Measurements from ENCODE around the gene RSAD1. TPM values are rescaled to one million over a fixed set of nuclear protein-coding genes. Genes with fewer than 3 reads are reported as not detected.

Gene RSAD1
- total RNA-seq, 1 donor from 2014 or later = 40.8 TPM

- H3K27ac Mint-ChIP-seq = no peak overlapping the region
- no peak overlapping the region for H3K4me3 Mint-ChIP-seq
- no peak for TF ChIP-seq CTCF (IDR thresholded peaks at IDR 0.05; ENCODE audit: unreplicated experiment)
- DNase-seq (ENCODE audit: low spot score in 2 of 2, unreplicated experiment in 2 of 2) = no peak
- H3K36me3 Mint-ChIP-seq = peaks cover 10% of the 10 kb centered on the region
- H3K4me1 Mint-ChIP-seq = peaks cover 24% of the 10 kb centered on the region
- no peaks in the 10 kb centered on the region for H3K9me3 Mint-ChIP-seq
- H3K27me3 Mint-ChIP-seq (ENCODE audit: low read depth) = no peaks in the 10 kb centered on the region
Observed at GRCh38 chr17:50439008-50439407, 39.7 kb upstream of the RSAD1 start.

- TF ChIP-seq CTCF (IDR thresholded peaks at IDR 0.05; ENCODE audit: unreplicated experiment) = no peak
- Mint-ChIP-seq H3K4me1 (peaks cover 35% of the 10 kb centered on the region), H3K36me3 (peaks cover 8% of the 10 kb centered on the region), H3K9me3 (no peaks in the 10 kb centered on the region), H3K4me3 (no peak overlapping the region), H3K27ac (peak overlapping the region; percentile 89), H3K27me3 (ENCODE audit: low read depth) (no peaks in the 10 kb centered on the region)
- DNase-seq (ENCODE audit: low spot score in 2 of 2, unreplicated experiment in 2 of 2) = no peak
Observed at GRCh38 chr17:50440172-50440837, 38.4 kb upstream of the RSAD1 start.

GRCh38 chr17:50440838-50441829, 37.5 kb upstream of the RSAD1 start:
- Mint-ChIP-seq H3K27me3 (ENCODE audit: low read depth) (no peaks in the 10 kb centered on the region), H3K36me3 (peaks cover 8% of the 10 kb centered on the region), H3K4me3 (no peak overlapping the region), H3K4me1 (peaks cover 40% of the 10 kb centered on the region), H3K9me3 (no peaks in the 10 kb centered on the region), H3K27ac (peak overlapping the region; percentile 89)
- TF ChIP-seq CTCF (IDR thresholded peaks at IDR 0.05; ENCODE audit: unreplicated experiment) = no peak
- DNase-seq (ENCODE audit: low spot score in 2 of 2, unreplicated experiment in 2 of 2) = no peak

GRCh38 chr17:50443505-50443974, 35.1 kb upstream of the RSAD1 start:
- TF ChIP-seq CTCF (IDR thresholded peaks at IDR 0.05; ENCODE audit: unreplicated experiment) = no peak
- peaks cover 3% of the 10 kb centered on the region for H3K36me3 Mint-ChIP-seq
- no peak for DNase-seq (ENCODE audit: low spot score in 2 of 2, unreplicated experiment in 2 of 2)
- peaks cover 45% of the 10 kb centered on the region for H3K4me1 Mint-ChIP-seq
- H3K9me3 Mint-ChIP-seq = no peaks in the 10 kb centered on the region
- no peaks in the 10 kb centered on the region for H3K27me3 Mint-ChIP-seq (ENCODE audit: low read depth)
- H3K27ac Mint-ChIP-seq = peak overlapping the region; percentile 91
- peak overlapping the region; percentile 34 for H3K4me3 Mint-ChIP-seq

- Mint-ChIP-seq H3K9me3 (no peaks in the 10 kb centered on the region), H3K4me1 (peaks cover 45% of the 10 kb centered on the region), H3K27ac (peak overlapping the region; percentile 36), H3K27me3 (ENCODE audit: low read depth) (no peaks in the 10 kb centered on the region), H3K36me3 (peaks cover 5% of the 10 kb centered on the region), H3K4me3 (no peak overlapping the region)
- no peak for DNase-seq (ENCODE audit: low spot score in 2 of 2, unreplicated experiment in 2 of 2)
- no peak for TF ChIP-seq CTCF (IDR thresholded peaks at IDR 0.05; ENCODE audit: unreplicated experiment)
Observed at GRCh38 chr17:50444841-50445715, 33.6 kb upstream of the RSAD1 start.

All from mesothelial cell of epicardium (in vitro differentiated cells).